HG02610 (cell line): ENCODE results near the gene USP17L25.
"Not testable (repeated sequence)": the region's sequence is repeated elsewhere in the genome, so short reads cannot be mapped to it uniquely, and the experiment has no call there.

Source experiments
- ATAC-seq: cut with Tn5 transposase; IDR thresholded peaks from one replicate; pipeline ENCODE4 v1.9.1; 2021; ENCODE audit warnings: mild to moderate bottlenecking, moderate library complexity; ENCODE audit not compliant: unreplicated experiment

USP17L25 gene

DNA sequence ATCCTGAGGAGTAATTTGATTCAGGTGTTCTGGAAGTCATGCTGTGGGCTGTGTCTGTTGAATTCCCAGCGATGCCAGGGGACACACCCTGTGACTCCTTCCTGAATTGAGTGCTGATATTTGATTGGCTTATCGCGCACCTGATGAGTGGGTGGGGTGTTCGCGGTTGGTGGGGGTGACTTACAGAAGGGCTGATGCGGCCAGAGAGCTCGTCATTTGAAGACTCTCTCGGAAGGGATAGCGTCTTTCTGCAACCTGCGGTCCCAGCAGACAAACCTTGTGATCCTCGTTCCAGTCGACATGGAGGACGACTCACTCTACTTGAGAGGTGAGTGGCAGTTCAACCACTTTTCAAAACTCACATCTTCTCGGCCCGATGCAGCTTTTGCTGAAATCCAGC, at the start of gene USP17L25:
Gene USP17L25 (plus strand): TSS at position 301 of the 400 bp plus-strand sequence. CDS start 0 bp downstream, at position 301.
- not testable (repeated sequence) for ATAC-seq

- ATAC-seq: not testable (repeated sequence)
These were observed 5.5 kb upstream of the USP17L25 start for GRCh38 chr4:9324191-9324590.

DNA sequence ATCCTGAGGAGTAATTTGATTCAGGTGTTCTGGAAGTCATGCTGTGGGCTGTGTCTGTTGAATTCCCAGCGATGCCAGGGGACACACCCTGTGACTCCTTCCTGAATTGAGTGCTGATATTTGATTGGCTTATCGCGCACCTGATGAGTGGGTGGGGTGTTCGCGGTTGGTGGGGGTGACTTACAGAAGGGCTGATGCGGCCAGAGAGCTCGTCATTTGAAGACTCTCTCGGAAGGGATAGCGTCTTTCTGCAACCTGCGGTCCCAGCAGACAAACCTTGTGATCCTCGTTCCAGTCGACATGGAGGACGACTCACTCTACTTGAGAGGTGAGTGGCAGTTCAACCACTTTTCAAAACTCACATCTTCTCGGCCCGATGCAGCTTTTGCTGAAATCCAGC, 4.8 kb upstream of the USP17L25 start, which contains the start of gene USP17L24:
Gene USP17L24 (plus strand): TSS at position 301 of the 400 bp plus-strand sequence. CDS start 0 bp downstream, at position 301.
- ATAC-seq: not testable (repeated sequence)

DNA sequence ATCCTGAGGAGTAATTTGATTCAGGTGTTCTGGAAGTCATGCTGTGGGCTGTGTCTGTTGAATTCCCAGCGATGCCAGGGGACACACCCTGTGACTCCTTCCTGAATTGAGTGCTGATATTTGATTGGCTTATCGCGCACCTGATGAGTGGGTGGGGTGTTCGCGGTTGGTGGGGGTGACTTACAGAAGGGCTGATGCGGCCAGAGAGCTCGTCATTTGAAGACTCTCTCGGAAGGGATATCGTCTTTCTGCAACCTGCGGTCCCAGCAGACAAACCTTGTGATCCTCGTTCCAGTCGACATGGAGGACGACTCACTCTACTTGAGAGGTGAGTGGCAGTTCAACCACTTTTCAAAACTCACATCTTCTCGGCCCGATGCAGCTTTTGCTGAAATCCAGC, 4.6 kb downstream of the USP17L25 start, which contains the start of gene USP17L26:
Gene USP17L26 (plus strand): TSS at position 301 of the 400 bp plus-strand sequence. CDS start 0 bp downstream, at position 301.
- not testable (repeated sequence) for ATAC-seq

DNA sequence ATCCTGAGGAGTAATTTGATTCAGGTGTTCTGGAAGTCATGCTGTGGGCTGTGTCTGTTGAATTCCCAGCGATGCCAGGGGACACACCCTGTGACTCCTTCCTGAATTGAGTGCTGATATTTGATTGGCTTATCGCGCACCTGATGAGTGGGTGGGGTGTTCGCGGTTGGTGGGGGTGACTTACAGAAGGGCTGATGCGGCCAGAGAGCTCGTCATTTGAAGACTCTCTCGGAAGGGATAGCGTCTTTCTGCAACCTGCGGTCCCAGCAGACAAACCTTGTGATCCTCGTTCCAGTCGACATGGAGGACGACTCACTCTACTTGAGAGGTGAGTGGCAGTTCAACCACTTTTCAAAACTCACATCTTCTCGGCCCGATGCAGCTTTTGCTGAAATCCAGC, 9.4 kb downstream of the USP17L25 start, which contains the start of gene USP17L5:
Gene USP17L5 (plus strand): TSS at position 301 of the 400 bp plus-strand sequence. CDS start 0 bp downstream, at position 301.
- not testable (repeated sequence) for ATAC-seq

DNA sequence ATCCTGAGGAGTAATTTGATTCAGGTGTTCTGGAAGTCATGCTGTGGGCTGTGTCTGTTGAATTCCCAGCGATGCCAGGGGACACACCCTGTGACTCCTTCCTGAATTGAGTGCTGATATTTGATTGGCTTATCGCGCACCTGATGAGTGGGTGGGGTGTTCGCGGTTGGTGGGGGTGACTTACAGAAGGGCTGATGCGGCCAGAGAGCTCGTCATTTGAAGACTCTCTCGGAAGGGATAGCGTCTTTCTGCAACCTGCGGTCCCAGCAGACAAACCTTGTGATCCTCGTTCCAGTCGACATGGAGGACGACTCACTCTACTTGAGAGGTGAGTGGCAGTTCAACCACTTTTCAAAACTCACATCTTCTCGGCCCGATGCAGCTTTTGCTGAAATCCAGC, 14.1 kb downstream of the USP17L25 start, which contains the start of gene USP17L27:
Gene USP17L27 (plus strand): TSS at position 301 of the 400 bp plus-strand sequence. CDS start 0 bp downstream, at position 301.
- ATAC-seq: not testable (repeated sequence)

DNA sequence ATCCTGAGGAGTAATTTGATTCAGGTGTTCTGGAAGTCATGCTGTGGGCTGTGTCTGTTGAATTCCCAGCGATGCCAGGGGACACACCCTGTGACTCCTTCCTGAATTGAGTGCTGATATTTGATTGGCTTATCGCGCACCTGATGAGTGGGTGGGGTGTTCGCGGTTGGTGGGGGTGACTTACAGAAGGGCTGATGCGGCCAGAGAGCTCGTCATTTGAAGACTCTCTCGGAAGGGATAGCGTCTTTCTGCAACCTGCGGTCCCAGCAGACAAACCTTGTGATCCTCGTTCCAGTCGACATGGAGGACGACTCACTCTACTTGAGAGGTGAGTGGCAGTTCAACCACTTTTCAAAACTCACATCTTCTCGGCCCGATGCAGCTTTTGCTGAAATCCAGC, 18.9 kb downstream of the USP17L25 start, which contains the start of gene USP17L28:
Gene USP17L28 (plus strand): TSS at position 301 of the 400 bp plus-strand sequence. CDS start 0 bp downstream, at position 301.
- not testable (repeated sequence) for ATAC-seq

GRCh38 chr4:9350866-9351265, 21.2 kb downstream of the USP17L25 start:
- ATAC-seq: not testable (repeated sequence)

- not testable (repeated sequence) for ATAC-seq
These were observed 23.6 kb downstream of the USP17L25 start, which contains the start of gene USP17L29 for GRCh38 chr4:9353338-9353737. USP17L29 (plus strand) TSS chr4:9353638; CDS start chr4:9353638, 0 bp downstream.

DNA sequence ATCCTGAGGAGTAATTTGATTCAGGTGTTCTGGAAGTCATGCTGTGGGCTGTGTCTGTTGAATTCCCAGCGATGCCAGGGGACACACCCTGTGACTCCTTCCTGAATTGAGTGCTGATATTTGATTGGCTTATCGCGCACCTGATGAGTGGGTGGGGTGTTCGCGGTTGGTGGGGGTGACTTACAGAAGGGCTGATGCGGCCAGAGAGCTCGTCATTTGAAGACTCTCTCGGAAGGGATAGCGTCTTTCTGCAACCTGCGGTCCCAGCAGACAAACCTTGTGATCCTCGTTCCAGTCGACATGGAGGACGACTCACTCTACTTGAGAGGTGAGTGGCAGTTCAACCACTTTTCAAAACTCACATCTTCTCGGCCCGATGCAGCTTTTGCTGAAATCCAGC, 33.1 kb downstream of the USP17L25 start, which contains the start of gene USP17L30:
Gene USP17L30 (plus strand): TSS at position 301 of the 400 bp plus-strand sequence. CDS start 0 bp downstream, at position 301.
- not testable (repeated sequence) for ATAC-seq

- not testable (repeated sequence) for ATAC-seq
These were observed 50.2 kb downstream of the USP17L25 start for GRCh38 chr4:9379881-9380280.
